GDM1 (cell line): ENCODE measurements around the gene ANAPC13.
A peak's percentile ranks its signal among the peaks of the same experiment; 100 is the strongest.

Experiments used
- DNase-seq: peaks from one replicate; lab custom pipeline; 2025; lab: John Stamatoyannopoulos, UW

ANAPC13 gene, protein sequence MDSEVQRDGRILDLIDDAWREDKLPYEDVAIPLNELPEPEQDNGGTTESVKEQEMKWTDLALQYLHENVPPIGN

DNA sequence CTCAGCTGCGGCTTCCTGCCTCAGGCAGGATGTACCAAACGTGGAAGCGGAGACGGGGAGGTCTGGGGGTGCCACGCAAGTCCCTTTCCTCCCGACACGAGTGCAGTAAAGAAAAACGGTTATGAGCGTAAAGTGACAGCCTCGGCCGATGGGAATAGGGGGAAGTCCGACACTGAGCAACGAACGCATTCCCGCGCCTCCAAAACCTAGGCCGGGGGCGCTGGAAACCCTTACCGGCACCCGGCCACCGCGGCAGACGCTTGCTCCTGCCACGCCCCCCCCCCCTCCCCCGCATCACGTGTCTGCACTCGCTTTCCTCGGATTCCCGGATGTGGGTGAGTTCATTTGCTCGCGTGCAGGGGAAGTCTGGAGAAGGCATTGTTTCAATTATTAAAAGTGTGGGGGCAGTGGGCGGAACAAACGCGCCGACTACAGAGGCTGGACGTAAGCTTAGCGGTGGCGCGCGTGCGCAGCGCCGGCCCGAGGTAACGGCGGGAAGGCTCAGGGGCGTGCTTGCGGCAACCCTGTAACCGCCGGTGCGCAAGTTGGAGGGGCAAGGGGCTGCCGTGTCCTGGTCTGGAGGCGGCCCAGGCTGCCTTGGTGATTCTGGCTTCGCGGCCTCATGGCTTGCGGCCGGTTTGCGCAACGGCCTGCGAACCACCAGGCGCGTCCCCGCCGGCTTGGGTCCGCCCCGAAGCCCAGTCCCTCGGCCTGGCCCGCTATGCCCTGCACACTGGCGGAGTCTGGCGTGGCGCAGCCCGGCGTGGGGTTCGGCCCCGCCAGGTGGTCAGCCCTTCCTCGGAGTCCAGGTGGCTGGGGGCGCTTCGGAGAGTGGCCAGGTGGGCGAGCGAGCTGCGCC, at the start of gene ANAPC13, which contains the start of gene CEP63:
TSS of gene ANAPC13 (minus strand) at position 268 of the 859 bp plus-strand sequence. CDS start 3,081 bp downstream, outside the sequence.
TSS of gene CEP63 (plus strand) at position 340 of the 859 bp plus-strand sequence. CDS start 9,264 bp downstream, outside the sequence.
- peak; percentile 97 for DNase-seq

DNA sequence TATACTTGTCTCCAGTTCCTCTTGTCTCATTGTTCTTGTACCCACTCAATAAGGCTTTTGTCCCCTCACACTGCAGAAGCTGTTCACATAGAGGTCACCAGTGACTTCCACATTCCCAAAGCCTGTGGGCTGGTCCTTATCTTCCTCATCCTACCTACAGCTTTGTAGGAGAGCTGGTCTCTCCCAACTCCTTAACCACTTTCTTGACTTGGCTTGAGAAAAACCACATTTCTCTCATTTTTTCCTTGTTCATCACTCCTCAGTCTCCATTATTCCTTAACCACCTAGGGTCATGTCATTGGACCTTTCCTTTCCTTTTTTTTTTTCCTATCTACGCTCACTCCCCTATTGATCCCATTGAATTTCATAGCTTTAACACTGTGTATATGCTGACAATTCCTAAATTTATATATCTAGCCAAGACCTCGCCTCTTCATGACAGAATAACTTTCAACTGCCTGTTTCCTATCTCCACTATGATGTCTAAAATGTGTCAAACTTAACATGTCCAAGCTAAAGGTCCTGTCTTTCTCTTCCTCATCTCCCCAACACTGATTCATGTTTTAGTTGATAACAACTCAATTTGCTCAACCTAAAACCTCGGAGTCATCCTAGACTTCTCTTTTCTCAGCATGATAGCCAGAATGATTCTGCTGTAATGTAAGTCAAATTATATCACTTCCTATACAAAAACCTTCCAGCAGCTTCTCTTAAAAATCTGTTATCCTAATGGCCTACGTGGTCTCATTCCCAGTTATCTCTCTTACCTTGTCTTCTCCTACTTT, 49.6 kb upstream of the ANAPC13 start:
- no peak for DNase-seq

GRCh38 chr3:134533493-134533892, 47.7 kb upstream of the ANAPC13 start:
- DNase-seq: no peak

DNA sequence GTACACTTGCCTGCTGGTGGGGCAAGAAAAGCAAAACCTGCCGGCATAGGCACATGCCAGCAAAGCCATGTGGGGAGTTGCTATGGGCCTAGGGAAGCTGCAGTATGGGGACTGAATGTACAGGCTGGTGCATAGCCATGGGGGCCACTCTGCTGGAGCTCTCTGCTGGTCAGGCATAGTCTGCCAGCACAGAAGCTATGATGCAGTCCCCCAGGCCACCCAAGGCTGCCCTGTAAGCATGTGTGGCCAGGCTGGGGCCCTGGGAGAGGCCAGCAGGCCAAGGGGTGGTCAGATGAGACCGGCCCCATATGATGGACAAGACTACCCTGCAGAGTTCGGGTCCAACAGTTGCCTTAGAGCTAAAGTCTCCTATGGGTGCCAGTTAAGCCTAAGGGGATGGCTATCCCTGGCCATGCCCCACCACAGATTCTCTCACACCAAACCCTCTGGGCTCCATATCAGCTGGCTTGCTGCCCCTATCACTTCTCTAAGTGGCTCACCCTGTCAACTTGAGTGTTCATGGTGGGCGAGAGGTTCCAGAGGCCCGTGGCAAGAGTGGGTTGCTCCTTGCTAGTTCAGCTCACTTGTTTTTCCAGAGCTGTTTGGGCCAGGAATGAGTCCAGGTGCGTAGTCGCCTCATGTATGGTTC, 41.9 kb upstream of the ANAPC13 start:
- no peak for DNase-seq

DNA sequence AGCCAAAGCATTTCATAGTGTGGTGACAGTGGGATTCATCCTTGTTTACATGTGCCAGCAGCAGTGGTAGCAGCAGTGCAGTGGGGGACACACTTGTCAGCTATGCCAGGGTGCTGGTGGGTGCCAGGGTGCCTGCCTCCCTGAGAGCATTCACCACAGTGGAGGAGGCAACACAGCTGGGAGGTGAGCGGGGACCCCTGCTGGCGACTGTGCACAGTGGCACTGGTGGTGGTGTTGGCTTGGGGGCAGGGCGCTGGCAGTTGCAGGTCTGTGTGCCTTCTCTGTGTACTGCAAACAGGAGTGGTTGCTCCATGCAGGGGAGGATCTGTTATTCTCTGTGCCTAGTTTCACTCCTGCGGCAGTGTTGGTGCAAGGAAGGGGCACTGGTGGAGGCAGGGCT, 41.3 kb upstream of the ANAPC13 start:
- DNase-seq: no peak

GRCh38 chr3:134526319-134526718, 40.5 kb upstream of the ANAPC13 start:
- no peak for DNase-seq

GRCh38 chr3:134525293-134525692, 39.5 kb upstream of the ANAPC13 start:
- DNase-seq: no peak

DNA sequence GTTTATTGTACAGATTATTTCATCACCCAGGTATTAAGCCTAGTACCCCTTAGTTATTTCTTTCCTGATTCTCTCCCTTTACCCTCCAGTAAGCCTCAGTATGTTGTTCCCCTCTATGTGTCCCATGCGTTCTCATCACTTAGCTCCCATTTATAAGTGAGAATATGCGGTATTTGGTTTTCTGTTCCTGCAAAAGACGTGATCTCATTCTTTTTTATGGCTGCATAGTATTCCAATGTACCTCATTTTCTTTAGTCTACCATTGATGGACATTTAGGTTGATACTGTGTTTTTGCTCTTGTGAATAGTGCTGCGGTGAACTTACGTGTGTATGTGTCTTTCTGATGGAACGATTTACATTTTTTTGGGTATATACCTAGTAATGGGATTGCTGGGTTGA, 36.8 kb upstream of the ANAPC13 start:
- no peak for DNase-seq

GRCh38 chr3:134517791-134518190, 32.0 kb upstream of the ANAPC13 start:
- no peak for DNase-seq

GRCh38 chr3:134516905-134517304, 31.1 kb upstream of the ANAPC13 start:
- DNase-seq: no peak

- DNase-seq: peak; percentile 8
These were observed 25.7 kb upstream of the ANAPC13 start for GRCh38 chr3:134511500-134511899.

DNA sequence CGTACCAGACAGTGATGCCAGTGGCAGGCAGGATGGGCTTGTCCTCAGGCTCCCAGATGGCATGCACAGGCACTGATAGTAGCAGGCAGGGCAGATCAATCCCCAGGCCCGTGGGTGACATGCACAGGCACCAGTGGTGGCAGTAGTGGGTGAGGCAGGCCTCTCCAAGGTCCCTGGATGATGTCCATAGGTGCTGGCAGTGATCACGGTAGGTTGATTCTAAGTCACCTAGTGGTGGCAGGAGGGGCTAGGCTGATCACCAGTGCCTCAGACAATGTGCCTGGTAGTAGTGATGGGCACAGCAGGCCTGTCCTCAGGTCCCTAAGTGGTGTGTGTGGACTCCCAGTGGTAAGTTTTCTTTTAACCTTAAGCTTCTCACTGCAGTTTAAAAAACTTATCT, 19.7 kb upstream of the ANAPC13 start:
- no peak for DNase-seq

DNA sequence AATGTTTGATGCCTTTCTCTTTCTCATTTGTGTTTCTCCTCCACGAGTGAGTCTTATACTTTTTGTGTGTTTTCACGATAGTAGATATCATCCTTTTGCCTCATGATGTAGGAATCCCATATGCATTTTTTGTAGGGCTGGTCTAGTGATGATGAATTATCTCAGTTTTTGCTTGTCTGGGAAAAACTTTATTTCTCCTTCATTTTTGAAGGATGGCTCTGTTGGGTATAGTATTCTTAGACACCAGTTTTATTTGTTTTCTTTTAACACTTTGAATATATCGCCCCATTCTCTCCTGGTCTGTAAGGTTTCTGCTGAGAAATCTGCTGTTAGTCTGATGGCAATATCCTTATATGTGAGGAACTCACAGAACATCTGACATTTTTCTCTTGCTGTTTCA, 18.3 kb upstream of the ANAPC13 start:
- no peak for DNase-seq

DNA sequence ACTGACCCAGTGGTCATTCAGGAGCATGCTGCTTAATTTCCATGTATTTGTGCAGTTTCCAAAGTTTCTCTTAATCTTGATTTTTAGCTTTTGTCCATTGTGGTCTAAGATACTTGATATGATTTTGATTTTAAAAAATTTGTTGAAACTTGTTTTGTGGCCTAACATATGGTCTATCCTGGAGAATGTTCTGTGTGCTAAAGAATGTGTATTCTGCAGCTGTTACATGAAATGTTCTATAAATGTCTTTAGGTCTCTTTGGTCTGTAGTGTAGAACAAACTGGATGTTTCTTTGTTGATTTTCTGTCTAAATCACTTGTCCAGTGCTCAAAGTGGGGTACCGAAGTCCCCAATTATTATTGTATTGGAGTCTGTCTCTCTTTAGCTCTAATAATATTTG, 17.5 kb upstream of the ANAPC13 start:
- no peak for DNase-seq

- no peak for DNase-seq
These were observed 10.8 kb upstream of the ANAPC13 start for GRCh38 chr3:134496471-134497071.

DNA sequence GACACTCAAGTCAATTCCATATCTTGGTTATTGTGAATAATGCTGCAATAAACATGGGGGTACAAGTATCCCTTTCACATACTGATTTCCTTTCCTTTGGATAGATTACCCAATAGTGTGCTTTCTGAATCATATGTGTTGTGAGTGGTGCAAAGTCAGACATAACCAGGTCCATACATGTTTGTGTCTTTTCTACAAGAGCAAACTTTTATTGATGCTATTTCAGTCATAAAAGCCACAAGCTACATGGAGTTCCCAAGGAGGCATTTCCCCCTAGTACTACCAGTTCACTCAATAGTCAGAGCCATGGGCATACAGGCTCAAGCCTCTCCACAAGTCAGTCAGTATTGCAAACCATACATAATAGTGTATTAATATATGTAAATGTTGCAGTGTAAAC, 10.2 kb upstream of the ANAPC13 start:
- DNase-seq: no peak

DNA sequence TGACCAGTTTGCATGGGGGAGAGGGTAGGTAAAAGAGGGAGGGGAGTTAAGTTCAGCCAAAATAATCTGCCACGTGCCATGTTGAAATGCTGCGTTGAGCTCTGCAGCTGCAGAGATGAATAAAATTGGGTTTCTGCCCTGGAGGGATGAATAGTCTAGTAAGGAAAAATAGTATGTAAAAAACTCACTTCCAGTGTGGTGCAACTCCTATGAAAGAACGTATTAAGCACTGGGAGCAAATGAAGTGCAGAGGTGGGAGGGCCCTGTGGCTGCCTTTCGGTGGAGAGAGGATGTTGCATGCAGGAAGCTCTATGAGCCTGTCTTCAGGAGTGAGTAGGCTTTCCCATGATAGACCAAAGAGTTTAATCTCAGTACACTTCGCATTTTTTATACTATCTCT, 8.7 kb upstream of the ANAPC13 start:
- no peak for DNase-seq

DNA sequence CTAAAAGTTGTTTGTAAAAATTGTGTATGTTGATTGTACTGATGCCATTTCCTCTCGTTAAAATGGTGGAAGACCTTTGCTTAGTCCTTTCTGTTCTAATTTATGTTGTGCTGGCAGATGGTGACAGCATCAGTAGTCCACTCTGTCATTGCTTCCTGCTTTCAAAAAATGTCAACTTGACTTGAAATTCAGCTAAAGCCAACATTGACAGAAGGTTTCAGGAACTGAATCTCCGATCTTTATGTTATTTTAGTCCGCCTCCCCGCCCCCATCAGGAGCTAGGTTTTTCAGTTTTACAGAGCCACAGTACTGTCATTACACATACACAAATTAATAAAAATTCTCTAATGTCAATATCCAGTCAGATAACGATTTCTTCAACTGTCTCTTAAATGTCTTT, 1.6 kb upstream of the ANAPC13 start:
- no peak for DNase-seq

- DNase-seq: no peak
These were observed 824 bp upstream of the ANAPC13 start for GRCh38 chr3:134486577-134487041.

DNA sequence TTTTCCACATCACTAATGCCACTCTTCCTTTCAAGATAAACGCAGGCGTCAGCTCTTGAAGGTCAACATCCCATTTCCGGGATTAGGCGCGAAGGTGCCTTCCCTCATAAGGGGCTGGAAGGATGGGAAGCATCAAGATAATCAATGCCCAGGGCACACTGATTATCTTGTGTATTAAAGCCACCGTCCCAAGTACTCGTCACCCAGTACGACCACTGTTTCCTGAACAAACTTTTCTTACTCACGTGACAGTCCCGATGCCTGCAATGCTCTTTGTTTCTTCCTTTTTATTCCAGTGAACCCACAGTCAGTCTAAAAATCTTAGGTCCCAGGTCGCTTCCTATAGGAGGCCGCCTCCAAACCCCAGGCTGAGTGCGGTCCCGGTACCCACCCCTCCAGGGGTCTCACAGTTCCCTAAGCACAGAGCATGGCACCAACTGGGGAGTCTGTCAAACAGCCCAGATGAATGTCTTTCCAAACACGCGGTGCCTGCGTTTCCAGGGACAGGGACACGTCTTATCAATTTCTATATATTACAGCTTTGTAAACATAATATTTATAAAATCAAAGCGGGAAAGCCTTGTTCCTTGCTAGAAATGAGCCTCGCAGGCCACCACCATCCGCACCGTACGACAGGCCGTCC, 589 bp downstream of the ANAPC13 start:
- DNase-seq: no peak

DNA sequence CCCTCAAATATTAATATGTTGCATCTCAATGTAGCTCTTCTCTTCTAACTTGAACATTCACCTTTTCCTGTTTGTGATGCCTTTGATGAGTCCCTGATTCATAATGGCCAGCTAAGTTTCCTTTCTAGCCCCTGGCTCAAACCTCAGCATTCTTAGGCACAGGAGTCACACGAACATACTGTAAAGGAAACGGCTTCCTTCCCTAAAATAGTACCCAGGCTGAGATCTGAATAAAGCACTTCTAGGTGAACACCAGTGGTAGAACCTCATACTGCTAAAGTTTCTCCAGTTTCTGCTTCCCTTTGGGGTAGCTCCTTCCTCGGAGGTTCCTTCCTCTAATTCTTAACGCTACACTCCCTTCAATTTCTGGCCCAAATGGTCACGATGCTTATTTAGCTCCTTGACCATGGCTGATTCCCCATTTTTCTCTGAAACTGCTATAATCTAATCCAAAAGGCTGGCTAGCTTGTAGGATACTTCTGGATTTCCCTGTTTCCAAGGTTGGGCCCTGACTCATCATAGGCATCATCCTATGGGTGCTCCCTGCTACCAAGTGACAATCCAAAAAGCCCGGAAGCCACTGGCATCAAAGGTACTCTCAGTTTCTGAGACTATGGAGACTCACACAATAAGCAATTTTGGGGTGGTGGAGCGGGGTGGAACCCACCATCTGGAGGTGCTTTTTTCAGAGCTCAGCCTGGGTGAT, 2.4 kb downstream of the ANAPC13 start:
- no peak for DNase-seq
